ENCODE data around the gene SCTR. TPM values are rescaled to one million over a fixed set of nuclear protein-coding genes. Genes with fewer than 3 reads are reported as not detected.

SCTR gene
- total and polyA plus RNA-seq, 2 of the 13 experiments (the other 11 are each of a cell fraction or from before 2014, with no cell fraction given): not detected

GRCh38 chr2:119488245-119489214 lies 35.8 kb downstream of the SCTR start (continued):
- TF ChIP-seq GTF2F1 (IDR thresholded peaks at IDR 0.05; ENCODE audit: low read length): no peak
- TF ChIP-seq ZNF597 (CRISPR knock-in tag; IDR thresholded peaks at IDR 0.05): no peak
- 0 out of 2 replicates have a peak, but pooled peaks have one; percentile 12 for TF ChIP-seq ZNF788 (CRISPR knock-in tag; IDR thresholded peaks at IDR 0.05; ENCODE audit: borderline replicate concordance)
- TF ChIP-seq HNRNPH1 (optimal IDR thresholded peaks at IDR 0.05; ENCODE audit: low read depth, low read length): no peak
- TF ChIP-seq TFDP1 (CRISPR knock-in tag; IDR thresholded peaks at IDR 0.05; ENCODE audit: borderline replicate concordance): 0 out of 2 replicates have a peak, but pooled peaks have one; percentile 32
- no peak for TF ChIP-seq ZNF563 (CRISPR knock-in tag; IDR thresholded peaks at IDR 0.05)
- TF ChIP-seq CBFB (CRISPR knock-in tag; IDR thresholded peaks at IDR 0.05): no peak
- no peak for TF ChIP-seq KDM4B (CRISPR knock-in tag; IDR thresholded peaks at IDR 0.05)
- 0 out of 2 replicates have a peak, but pooled peaks have one; percentile 27 for TF ChIP-seq AKAP8 (CRISPR knock-in tag; IDR thresholded peaks at IDR 0.05)
- no peak for TF ChIP-seq NKX3-1 (CRISPR knock-in tag; IDR thresholded peaks at IDR 0.05)
- TF ChIP-seq IRF2 (CRISPR knock-in tag; IDR thresholded peaks at IDR 0.05): no peak; the same call in 1 of the 2 replicates
- TF ChIP-seq ZNF138 (CRISPR knock-in tag; IDR thresholded peaks at IDR 0.05; ENCODE audit: low read depth): no peak
- no peak for TF ChIP-seq SAFB2 (CRISPR knock-in tag; IDR thresholded peaks at IDR 0.05; ENCODE audit: borderline replicate concordance, low read depth)
- TF ChIP-seq ZBTB20 (CRISPR knock-in tag; IDR thresholded peaks at IDR 0.05; ENCODE audit: borderline replicate concordance, low read depth): no peak
- TF ChIP-seq DNMT1 (CRISPR knock-in tag; IDR thresholded peaks at IDR 0.05): no peak
- TF ChIP-seq BCL6 (CRISPR knock-in tag; IDR thresholded peaks at IDR 0.05): no peak; the same call in 1 of the 2 replicates
- no peak for TF ChIP-seq ZNF318 (CRISPR knock-in tag; IDR thresholded peaks at IDR 0.05)
- no peak for TF ChIP-seq YY1 (IDR thresholded peaks at IDR 0.05; ENCODE audit: insufficient read depth, insufficient replicate concordance, low read depth, low read length)
- TF ChIP-seq ZNF10 (CRISPR knock-in tag; IDR thresholded peaks at IDR 0.05; ENCODE audit: borderline replicate concordance, low read depth): no peak
